CD4-positive, alpha-beta T cell treated with Interleukin-4 for 4 hours (primary cell): ENCODE data around the gene CNTN4.

Source experiments
- DNase-seq: peaks from one replicate; pipeline ENCODE4 v3.0.0-alpha.2; 2020

The CNTN4 gene

GRCh38 chr3:3081381-3082233 lies 982.9 kb downstream of the CNTN4 start:
- DNase-seq: no peak

- no peak for DNase-seq
Measured at GRCh38 chr3:3082234-3082924, 983.7 kb downstream of the CNTN4 start.

- DNase-seq: no peak
Measured at GRCh38 chr3:3084890-3085289, 986.2 kb downstream of the CNTN4 start.

GRCh38 chr3:3085782-3086181 lies 987.1 kb downstream of the CNTN4 start:
- no peak for DNase-seq

- DNase-seq: no peak
Measured at GRCh38 chr3:3086239-3086638, 987.6 kb downstream of the CNTN4 start.

GRCh38 chr3:3087279-3087678 lies 988.6 kb downstream of the CNTN4 start:
- no peak for DNase-seq

GRCh38 chr3:3087716-3088465 lies 989.2 kb downstream of the CNTN4 start:
- DNase-seq: no peak

- no peak for DNase-seq
Measured at GRCh38 chr3:3089017-3089416, 990.4 kb downstream of the CNTN4 start.

- DNase-seq: no peak
Measured at GRCh38 chr3:3097958-3098357, 999.3 kb downstream of the CNTN4 start.

GRCh38 chr3:3101660-3102458 lies 1003.2 kb downstream of the CNTN4 start:
- DNase-seq: no peak

- DNase-seq: no peak
Measured at GRCh38 chr3:3102751-3103150, 1004.1 kb downstream of the CNTN4 start.

- no peak for DNase-seq
Measured at GRCh38 chr3:3105246-3105645, 1006.6 kb downstream of the CNTN4 start.

- DNase-seq: no peak
Measured at GRCh38 chr3:3105815-3106214, 1007.1 kb downstream of the CNTN4 start.

GRCh38 chr3:3107181-3107580 lies 1008.5 kb downstream of the CNTN4 start:
- no peak for DNase-seq
